ENCODE results near the gene NXN.

The NXN gene

DNA sequence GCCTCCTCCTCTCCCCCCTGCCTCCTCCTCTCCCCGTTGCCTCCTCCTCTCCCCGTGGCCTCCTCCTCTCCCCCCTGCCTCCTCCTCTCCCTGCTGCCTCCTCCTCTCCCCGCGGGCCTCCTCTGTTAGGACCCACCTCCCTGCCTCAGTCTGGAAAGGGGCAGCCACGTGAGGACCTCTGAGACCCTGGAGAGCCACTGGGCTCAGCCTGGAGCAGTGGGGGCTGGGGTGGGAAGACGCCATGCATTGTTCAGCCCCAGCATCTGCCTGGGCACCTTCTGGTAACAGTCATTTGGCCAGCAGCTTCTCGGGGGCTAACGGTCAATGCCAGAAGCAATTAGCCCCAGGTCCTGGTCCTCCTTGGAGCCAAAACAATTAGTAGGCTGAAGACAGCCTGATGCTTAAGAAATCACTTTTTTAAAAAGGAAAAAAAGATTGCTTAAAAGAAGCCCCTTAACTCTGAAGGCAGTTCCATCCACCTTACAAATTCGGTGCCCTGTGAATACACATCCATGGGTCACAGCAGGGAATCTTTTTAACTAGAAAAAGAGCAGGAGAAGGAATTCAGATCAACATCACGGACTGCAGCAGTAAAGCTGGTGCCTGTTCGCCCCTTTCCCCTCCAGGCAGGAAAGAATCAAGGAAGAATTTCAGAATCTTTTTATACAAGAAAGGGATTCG lies 29.8 kb downstream of the NXN start:
- Histone ChIP-seq H3K4me3 (replicated peaks; ENCODE audit: insufficient read depth, low read length) (no peak overlapping the region), H3K27me3 (ENCODE audit: insufficient read depth, poor library complexity, severe bottlenecking) (no peaks in the 10 kb centered on the region), H3K27ac (replicated peaks) (no peak overlapping the region)
- TF ChIP-seq POLR2AphosphoS5 (IDR thresholded peaks at IDR 0.05; ENCODE audit: low read depth), result no peak
- TF ChIP-seq, protein P1, sequence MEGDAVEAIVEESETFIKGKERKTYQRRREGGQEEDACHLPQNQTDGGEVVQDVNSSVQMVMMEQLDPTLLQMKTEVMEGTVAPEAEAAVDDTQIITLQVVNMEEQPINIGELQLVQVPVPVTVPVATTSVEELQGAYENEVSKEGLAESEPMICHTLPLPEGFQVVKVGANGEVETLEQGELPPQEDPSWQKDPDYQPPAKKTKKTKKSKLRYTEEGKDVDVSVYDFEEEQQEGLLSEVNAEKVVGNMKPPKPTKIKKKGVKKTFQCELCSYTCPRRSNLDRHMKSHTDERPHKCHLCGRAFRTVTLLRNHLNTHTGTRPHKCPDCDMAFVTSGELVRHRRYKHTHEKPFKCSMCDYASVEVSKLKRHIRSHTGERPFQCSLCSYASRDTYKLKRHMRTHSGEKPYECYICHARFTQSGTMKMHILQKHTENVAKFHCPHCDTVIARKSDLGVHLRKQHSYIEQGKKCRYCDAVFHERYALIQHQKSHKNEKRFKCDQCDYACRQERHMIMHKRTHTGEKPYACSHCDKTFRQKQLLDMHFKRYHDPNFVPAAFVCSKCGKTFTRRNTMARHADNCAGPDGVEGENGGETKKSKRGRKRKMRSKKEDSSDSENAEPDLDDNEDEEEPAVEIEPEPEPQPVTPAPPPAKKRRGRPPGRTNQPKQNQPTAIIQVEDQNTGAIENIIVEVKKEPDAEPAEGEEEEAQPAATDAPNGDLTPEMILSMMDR (IDR thresholded peaks at IDR 0.05; ENCODE audit: insufficient read depth, low read length), result no peak
- no peak for TF ChIP-seq SPI1 (IDR thresholded peaks at IDR 0.05; ENCODE audit: borderline replicate concordance, low read depth)
- DNase-seq (ENCODE audit: low read depth in 1 of 2, low spot score in 1 of 2), result no peak

DNA sequence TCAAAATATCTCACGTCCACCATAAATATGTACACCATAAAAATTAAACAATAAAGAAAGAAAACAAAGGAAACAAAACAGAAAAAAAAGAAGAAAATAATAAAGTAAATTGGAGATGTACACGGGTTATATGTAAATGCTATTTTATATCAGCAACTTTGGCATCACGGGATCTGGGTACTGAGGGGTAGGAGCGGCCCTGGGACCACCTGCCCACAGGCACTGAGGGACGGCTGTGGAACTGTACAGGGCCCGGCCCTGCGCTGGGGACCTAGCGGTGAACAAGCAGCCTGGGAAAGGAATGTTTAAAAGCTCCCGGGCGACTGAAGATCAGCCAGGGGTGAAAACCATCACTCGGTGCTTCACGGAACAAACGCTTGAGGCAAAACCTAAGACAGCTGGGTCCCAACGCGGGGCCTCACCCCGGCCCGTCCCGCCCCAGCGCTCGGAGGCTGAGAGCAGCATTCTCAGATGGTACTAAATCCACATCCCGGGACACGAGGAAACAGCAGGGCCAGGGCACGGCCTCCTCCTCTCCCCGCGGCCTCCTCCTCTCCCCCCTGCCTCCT lies 31.2 kb downstream of the NXN start:
- H3K4me3 ChIP-seq (replicated peaks; ENCODE audit: insufficient read depth, low read length), result no peak overlapping the region
- TF ChIP-seq, protein P1 (IDR thresholded peaks at IDR 0.05; ENCODE audit: insufficient read depth, low read length), result no peak
- TF ChIP-seq GABPA (IDR thresholded peaks at IDR 0.05; ENCODE audit: low read depth) (no peak), POLR2AphosphoS5 (IDR thresholded peaks at IDR 0.05; ENCODE audit: low read depth) (no peak), SPI1 (IDR thresholded peaks at IDR 0.05; ENCODE audit: borderline replicate concordance, low read depth) (no peak)
- TF ChIP-seq, protein P2, sequence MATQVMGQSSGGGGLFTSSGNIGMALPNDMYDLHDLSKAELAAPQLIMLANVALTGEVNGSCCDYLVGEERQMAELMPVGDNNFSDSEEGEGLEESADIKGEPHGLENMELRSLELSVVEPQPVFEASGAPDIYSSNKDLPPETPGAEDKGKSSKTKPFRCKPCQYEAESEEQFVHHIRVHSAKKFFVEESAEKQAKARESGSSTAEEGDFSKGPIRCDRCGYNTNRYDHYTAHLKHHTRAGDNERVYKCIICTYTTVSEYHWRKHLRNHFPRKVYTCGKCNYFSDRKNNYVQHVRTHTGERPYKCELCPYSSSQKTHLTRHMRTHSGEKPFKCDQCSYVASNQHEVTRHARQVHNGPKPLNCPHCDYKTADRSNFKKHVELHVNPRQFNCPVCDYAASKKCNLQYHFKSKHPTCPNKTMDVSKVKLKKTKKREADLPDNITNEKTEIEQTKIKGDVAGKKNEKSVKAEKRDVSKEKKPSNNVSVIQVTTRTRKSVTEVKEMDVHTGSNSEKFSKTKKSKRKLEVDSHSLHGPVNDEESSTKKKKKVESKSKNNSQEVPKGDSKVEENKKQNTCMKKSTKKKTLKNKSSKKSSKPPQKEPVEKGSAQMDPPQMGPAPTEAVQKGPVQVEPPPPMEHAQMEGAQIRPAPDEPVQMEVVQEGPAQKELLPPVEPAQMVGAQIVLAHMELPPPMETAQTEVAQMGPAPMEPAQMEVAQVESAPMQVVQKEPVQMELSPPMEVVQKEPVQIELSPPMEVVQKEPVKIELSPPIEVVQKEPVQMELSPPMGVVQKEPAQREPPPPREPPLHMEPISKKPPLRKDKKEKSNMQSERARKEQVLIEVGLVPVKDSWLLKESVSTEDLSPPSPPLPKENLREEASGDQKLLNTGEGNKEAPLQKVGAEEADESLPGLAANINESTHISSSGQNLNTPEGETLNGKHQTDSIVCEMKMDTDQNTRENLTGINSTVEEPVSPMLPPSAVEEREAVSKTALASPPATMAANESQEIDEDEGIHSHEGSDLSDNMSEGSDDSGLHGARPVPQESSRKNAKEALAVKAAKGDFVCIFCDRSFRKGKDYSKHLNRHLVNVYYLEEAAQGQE (IDR thresholded peaks at IDR 0.05; ENCODE audit: insufficient replicate concordance, low read depth), result no peak
- no peaks in the 10 kb centered on the region for H3K27me3 ChIP-seq (ENCODE audit: insufficient read depth, poor library complexity, severe bottlenecking)
- H3K27ac ChIP-seq (replicated peaks), result no peak overlapping the region
- DNase-seq (ENCODE audit: low read depth in 1 of 2, low spot score in 1 of 2), result no peak

DNA sequence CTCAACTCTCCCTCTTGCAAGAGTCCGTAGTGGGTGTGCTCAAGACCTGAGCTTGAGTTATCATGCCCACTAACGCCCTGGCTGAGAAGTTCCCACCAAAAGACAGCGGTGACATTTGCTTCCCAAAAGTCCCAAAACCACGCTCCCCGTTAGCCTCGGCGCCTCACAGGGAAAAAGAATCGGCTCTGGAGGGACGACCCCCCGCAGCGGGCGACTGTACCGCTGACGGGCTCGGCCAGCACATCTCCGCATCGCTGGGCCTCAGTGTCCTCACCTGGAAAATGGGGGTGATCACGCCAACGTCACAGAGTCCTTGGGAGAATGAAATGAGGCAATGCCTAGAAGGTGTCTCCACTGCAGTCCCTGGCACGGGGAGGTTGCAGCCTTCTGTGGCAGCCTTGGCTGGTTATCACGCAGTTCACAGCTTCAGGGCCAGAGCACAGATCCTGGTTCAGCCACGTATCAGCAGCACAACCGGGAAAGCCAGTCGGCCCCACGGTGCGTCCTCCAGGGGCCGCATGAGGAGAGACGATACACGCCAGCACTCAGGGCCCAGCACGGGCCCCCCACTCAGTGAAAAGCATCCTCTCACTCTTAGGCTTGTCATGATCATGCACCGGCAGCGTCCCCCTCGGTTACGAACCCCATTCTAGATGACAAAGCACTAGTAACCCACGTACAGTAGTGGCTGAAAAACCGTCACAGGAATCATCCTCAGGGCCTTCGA lies 32.9 kb downstream of the NXN start:
- Histone ChIP-seq H3K27me3 (ENCODE audit: insufficient read depth, poor library complexity, severe bottlenecking) (no peaks in the 10 kb centered on the region), H3K27ac (replicated peaks) (no peak overlapping the region), H3K4me3 (replicated peaks; ENCODE audit: insufficient read depth, low read length) (no peak overlapping the region)
- TF ChIP-seq, protein P1 (IDR thresholded peaks at IDR 0.05; ENCODE audit: insufficient read depth, low read length), result no peak
- no peak for TF ChIP-seq POLR2AphosphoS5 (IDR thresholded peaks at IDR 0.05; ENCODE audit: low read depth)
- TF ChIP-seq, protein P2 (IDR thresholded peaks at IDR 0.05; ENCODE audit: insufficient replicate concordance, low read depth), result no peak
- TF ChIP-seq SPI1 (IDR thresholded peaks at IDR 0.05; ENCODE audit: borderline replicate concordance, low read depth), result no peak
- no peak for DNase-seq (ENCODE audit: low read depth in 1 of 2, low spot score in 1 of 2)

Measured in HL-60 (cell line).